Measurements from ENCODE around the gene CHN1. TPM values are rescaled to one million over a fixed set of nuclear protein-coding genes. Genes with fewer than 3 reads are reported as not detected.

CHN1 gene
- total and polyA plus RNA-seq, 3 donors from 2014 or later: 30.1 to 47.7 (median 42.6) TPM

GRCh38 chr2:174798801-174799200 is 206.4 kb downstream of the CHN1 start:
- intact Hi-C loops (cut with DNase I; ENCODE audit: low total_unique reads): no loop called here
- Histone ChIP-seq H3K36me3 (ENCODE audit: low read depth, missing control alignments) (no peaks in the 10 kb centered on the region), H3K4me1 (no peaks in the 10 kb centered on the region), H3K9me3 (no peaks in the 10 kb centered on the region), H3K4me3 (no peak overlapping the region), H3K27ac (no peak overlapping the region), H3K27me3 (no peaks in the 10 kb centered on the region)
- DNase-seq: no peak
- TF ChIP-seq CTCF (IDR thresholded peaks at IDR 0.05): no peak
- no peak for TF ChIP-seq POLR2A (IDR thresholded peaks at IDR 0.05)
- 90 to 95% methylated on average over 1 of the region's 1 CpG for WGBS, 2 donors

- DNase-seq: no peak
- intact Hi-C loops (cut with DNase I; ENCODE audit: low total_unique reads): no loop called here
- no peak for TF ChIP-seq CTCF (IDR thresholded peaks at IDR 0.05)
- no peak for TF ChIP-seq POLR2A (IDR thresholded peaks at IDR 0.05)
- H3K36me3 ChIP-seq (ENCODE audit: low read depth, missing control alignments): no peaks in the 10 kb centered on the region
- no peaks in the 10 kb centered on the region for H3K27me3 ChIP-seq
- no peak overlapping the region for H3K27ac ChIP-seq
- H3K9me3 ChIP-seq: no peaks in the 10 kb centered on the region
- H3K4me3 ChIP-seq: no peak overlapping the region
- H3K4me1 ChIP-seq: no peaks in the 10 kb centered on the region
- WGBS, 2 donors: 63 to 76% methylated on average over 1 of the region's 1 CpG
Observed at GRCh38 chr2:174797781-174798276, 207.4 kb downstream of the CHN1 start.

- H3K9me3 ChIP-seq: no peaks in the 10 kb centered on the region
- intact Hi-C loops (cut with DNase I; ENCODE audit: low total_unique reads): no loop called here
- DNase-seq: no peak
Observed at GRCh38 chr2:174796319-174796771, 208.8 kb downstream of the CHN1 start.

GRCh38 chr2:174794851-174795374 is 210.3 kb downstream of the CHN1 start:
- no peak for TF ChIP-seq CTCF (IDR thresholded peaks at IDR 0.05)
- no peak for TF ChIP-seq POLR2A (IDR thresholded peaks at IDR 0.05)
- intact Hi-C loops (cut with DNase I; ENCODE audit: low total_unique reads): no loop called here
- DNase-seq: no peak

More at GRCh38 chr2:174796319-174796771, 208.8 kb downstream of the CHN1 start:
- H3K4me3 ChIP-seq: no peak overlapping the region
- H3K27ac ChIP-seq: no peak overlapping the region
- H3K36me3 ChIP-seq (ENCODE audit: low read depth, missing control alignments): no peaks in the 10 kb centered on the region
- TF ChIP-seq CTCF (IDR thresholded peaks at IDR 0.05) (no peak), POLR2A (IDR thresholded peaks at IDR 0.05) (no peak)
- no peaks in the 10 kb centered on the region for H3K4me1 ChIP-seq
- no peaks in the 10 kb centered on the region for H3K27me3 ChIP-seq

More at GRCh38 chr2:174794851-174795374, 210.3 kb downstream of the CHN1 start:
- no peaks in the 10 kb centered on the region for H3K36me3 ChIP-seq (ENCODE audit: low read depth, missing control alignments)
- H3K4me3 ChIP-seq: no peak overlapping the region
- 83 to 86% methylated on average over 3 of the region's 3 CpGs for WGBS, 2 donors
- no peak overlapping the region for H3K27ac ChIP-seq
- H3K9me3 ChIP-seq: no peaks in the 10 kb centered on the region
- no peaks in the 10 kb centered on the region for H3K4me1 ChIP-seq
- no peaks in the 10 kb centered on the region for H3K27me3 ChIP-seq

Data from testis (tissue), 3 donors.